Measurements from ENCODE around the gene WBP1.
"Not testable (repeated sequence)": the region's sequence is repeated elsewhere in the genome, so short reads cannot be mapped to it uniquely, and the experiment has no call there.

The WBP1 gene

DNA sequence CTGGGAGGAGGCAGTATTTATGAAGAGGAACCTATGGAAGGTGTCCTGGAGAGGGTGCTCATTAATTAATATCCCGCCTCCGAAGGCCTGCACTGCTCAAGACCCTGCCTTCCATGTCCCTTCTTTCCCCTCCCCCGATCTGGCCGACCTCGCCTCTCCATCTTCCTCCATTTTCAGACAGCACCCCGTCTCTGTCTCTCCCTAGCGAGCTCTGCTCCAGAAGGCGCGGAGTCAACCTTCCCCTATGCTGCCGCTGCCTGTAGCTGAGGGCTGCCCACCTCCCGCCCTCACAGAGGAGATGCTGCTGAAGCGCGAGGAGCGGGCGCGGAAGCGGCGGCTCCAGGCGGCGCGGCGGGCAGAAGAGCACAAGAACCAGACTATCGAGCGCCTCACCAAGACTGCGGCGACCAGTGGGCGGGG, 1.1 kb upstream of the WBP1 start:
- peak; percentile 30 for DNase-seq

DNA sequence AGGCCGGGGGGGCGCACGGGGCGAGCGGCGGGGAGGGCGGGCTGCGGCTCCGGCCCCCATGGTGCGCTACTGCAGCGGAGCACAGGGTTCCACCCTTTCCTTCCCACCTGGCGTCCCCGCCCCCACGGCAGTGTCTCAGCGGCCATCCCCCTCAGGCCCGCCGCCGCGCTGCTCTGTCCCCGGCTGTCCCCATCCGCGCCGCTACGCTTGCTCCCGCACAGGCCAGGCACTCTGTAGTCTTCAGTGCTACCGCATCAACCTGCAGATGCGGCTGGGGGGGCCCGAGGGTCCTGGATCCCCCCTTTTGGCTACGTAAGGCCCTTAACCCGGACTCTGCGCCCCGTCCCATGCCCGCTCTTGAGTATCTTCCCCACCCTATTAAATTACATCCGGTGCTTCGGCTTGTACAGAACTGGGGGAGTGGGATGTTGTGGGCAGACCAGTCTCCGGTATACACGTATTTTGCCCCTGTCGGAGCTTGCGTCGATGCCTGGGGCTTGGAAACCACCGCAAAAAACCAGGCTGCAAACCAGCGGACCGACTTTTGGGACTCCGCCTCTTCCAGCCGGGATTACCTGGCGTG, 598 bp upstream of the WBP1 start:
- no peak for DNase-seq

- DNase-seq = no peak
Measured at GRCh38 chr2:74458938-74459363, 713 bp downstream of the WBP1 start.

- DNase-seq = not testable (repeated sequence)
Measured at GRCh38 chr2:74459503-74460118, 1.4 kb downstream of the WBP1 start.

DNA sequence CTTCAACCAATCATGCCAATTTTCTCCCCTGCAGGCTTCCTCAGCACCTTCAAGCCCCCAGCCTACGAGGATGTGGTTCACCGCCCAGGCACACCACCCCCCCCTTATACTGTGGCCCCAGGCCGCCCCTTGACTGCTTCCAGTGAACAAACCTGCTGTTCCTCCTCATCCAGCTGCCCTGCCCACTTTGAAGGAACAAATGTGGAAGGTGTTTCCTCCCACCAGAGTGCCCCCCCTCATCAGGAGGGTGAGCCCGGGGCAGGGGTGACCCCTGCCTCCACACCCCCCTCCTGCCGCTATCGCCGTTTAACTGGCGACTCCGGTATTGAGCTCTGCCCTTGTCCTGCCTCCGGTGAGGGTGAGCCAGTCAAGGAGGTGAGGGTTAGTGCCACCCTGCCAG, 1.9 kb downstream of the WBP1 start:
- not testable (repeated sequence) for DNase-seq

DNA sequence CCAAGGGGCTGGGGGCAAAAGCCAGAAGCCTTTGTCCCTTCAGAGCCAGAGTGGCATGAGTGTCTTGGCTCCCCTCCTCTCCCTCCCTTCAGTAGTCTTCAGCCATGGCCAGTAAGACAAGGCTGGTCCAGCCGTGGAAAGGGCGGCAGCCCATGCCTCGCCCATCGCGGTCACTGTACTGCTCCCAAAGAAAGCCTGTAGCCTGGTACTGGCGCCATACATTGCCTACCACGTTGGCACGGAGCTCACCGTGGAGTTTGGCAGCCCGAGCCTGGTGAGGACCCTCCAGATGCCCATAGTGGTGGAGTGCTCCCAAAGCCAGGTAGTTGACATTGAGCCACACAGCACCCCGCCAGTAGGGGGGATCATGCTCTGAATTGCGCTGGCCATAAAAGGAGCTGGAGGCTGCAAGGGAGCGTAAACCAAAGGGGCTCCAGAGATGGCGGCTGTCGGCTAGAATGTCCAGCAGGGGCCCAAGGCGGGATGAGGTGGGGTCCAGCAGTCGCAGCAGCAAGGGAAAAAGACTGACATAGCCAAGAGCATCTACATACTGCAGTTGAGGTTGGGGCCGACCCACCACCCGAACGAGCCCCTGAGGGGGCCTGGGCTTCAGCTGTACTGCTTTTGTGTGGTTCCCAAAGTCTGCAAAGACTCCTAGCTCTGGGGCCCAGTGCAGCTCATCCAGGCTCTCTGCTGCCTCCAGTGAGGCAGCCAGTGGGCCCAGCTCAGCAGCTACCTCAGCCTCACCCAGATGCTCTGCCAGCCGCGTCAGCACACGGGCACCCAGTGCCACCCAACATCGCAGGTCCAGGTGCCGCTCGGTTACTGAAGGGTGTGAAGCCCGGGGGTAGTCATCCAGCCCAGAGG, 3.2 kb downstream of the WBP1 start:
- DNase-seq = no peak

DNA sequence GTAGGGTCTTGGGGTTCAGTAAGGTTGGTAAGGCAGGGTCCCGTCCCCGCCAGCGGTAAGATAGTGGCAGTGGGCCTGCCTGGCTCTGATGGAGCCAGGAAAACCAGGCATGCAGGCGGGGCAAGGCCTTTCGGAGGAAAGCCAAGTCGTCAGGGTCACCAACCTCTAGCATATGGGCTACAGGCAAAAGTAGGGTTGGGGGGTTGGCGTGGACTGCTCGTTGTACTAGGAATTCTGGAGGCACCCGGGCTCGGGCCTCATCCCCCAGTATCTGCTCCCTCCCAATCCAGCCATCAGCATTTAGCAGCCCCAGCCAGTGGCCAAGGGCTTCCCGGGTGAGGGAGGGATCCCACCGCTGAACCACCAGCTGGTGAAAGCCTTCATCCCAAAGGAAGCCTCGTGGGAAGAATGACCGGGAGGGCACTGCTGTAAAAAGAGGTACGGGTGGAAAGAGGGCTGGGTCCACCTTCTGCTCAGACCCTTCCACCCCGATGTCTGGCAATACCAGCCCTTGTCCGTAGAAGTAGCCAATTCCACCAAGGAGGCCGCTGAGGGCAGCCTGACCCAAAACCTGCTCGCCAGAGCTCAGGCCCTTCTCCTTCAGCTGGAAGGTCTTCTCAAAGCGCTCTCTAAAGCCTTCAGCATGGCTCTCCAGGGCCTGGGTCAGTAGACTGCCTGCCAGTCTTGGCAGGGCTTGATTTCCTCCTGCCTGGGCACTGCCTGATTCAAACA, 4.0 kb downstream of the WBP1 start:
- DNase-seq = no peak

GRCh38 chr2:74462786-74463105, 4.5 kb downstream of the WBP1 start:
- DNase-seq = no peak

GRCh38 chr2:74464406-74464805, 6.2 kb downstream of the WBP1 start:
- DNase-seq = no peak

DNA sequence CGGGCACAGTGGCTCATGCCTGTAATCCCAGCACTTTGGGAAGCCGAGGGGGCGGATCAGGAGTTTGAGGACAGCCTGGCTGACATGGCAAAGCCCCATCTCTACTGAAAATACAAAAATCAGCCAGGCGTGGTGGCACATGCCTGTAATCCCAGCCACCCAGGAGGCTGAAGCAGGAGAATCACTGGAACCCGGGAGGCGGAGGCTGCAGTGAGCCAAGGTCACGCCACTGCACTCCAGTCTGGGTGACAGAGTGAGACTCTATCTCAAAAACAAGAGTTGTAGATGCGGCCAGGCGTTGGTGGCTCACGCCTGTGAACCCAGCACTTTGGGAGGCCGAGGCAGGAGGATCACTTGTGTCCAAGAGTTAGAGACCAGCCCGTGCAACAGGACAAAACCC, 12.5 kb downstream of the WBP1 start:
- DNase-seq = not testable (repeated sequence)

DNA sequence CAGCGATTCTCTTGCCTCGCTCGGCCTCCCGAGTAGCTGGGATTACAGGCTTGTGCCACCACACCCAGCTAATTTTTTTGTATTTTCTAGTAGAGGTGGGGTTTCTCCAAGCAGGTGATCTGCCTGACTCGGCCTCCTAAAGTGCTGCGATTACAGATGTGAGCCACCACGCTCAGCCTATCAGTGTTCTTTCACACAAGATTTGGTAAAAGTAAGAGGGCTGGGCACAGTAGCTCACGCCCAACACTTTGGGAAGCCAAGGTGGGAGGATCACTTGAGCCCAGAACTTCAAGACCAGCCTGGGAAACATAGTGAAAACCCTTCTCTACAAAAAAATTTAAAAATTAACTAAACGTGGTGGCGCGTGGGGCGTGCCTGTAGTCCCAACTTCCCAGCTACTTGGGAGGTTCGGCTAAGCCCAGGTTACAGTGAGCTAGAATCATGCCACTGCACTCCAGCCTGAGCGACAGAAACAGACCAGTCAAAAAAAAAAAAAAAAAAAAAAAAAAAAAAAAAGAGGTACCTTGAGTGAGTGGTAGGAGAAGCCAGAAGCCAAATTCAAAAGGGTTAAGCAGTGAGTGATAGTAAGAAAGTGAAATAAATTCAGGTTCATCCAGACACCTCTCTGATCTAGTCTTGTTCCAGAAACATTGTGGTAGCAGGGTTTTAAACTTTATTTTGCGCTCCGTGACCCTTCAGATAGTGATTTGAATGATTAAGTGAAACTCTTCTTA, 13.3 kb downstream of the WBP1 start:
- DNase-seq = no peak

DNA sequence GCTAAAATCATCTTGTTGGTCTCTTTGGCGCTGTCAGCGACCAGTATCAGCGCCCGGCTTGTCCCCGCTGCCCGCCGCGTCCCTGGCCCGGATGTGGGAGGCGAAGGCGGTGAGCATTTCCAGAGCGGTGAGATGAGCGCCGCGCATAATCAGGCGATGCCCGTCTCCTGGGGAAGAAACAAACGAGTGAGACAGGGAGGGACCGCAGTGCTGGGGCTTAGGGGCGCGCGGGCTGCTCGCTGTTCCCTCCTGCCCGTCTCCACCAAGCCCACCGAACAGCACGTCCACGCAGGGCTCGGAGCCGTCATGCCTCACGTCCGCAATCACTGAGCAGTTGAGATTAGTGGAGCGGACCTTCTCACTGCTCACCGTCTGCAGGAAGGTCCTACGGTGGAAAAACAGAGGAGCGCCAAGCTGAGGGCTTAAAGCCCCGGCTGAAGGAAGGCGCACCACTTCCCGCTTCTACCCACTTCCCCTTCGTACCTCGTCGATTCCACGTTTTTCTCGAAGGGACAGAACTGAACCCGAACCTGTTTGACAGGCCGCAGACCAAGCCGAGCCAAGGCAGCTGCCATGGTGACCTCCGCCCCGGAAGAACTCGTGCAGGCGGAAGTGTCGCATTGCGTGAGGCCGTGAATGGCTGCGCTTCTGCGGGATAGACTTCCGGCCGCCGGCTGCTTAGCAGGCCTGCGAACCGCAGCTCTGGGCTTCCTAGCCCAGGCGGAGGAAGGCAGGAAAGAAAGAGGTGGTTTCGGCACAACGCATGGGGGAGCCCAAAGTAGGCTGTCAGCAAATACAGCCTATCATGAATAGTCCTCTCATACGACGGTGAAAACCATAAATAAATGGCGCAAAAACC, 14.1 kb downstream of the WBP1 start, which contains the start of gene MRPL53:
MRPL53 (minus strand) TSS at position 595 of the 859 bp plus-strand sequence; CDS start at position 575, 20 bp downstream.
- peak; percentile 86 for DNase-seq

DNA sequence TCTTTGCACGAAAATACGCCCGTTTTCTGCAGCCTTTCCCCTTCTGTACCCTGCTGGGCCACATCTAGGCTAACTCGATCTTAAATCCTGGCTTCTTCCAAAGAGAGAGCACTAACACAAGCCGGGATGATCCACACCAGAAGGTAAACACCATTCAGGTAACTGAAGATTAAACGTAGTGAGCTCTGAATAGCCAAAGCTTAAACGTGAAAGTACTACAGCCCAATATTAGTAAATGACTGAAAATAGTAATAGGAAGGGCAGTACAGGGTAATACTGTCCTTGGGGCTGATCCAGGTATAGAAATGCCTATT, 14.7 kb downstream of the WBP1 start:
- no peak for DNase-seq

GRCh38 chr2:74474481-74474880, 16.2 kb downstream of the WBP1 start:
- DNase-seq = no peak

DNA sequence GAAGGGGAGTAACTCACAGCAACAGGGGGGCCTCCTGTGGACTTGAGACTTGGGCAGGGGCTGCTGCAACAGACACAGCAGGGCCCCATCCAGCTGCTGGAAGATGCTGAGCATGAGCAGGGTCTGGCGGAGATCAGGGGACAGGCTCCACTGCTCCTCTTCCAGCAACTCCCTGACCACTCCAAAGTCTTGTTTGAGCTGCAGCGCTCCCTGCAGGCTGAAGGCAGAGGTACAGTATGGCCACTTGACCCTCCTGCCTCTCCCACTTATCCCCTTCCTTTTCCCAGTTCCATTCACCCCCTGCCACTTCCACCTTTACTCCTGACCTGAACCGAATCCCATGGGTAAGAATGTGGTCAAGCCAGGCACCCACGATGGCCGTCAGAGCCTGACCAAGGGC, 16.7 kb downstream of the WBP1 start:
- DNase-seq = no peak

GRCh38 chr2:74481431-74481830, 23.2 kb downstream of the WBP1 start:
- DNase-seq = no peak

- DNase-seq = peak; percentile 43
Measured at GRCh38 chr2:74481961-74482800, 23.9 kb downstream of the WBP1 start.

DNA sequence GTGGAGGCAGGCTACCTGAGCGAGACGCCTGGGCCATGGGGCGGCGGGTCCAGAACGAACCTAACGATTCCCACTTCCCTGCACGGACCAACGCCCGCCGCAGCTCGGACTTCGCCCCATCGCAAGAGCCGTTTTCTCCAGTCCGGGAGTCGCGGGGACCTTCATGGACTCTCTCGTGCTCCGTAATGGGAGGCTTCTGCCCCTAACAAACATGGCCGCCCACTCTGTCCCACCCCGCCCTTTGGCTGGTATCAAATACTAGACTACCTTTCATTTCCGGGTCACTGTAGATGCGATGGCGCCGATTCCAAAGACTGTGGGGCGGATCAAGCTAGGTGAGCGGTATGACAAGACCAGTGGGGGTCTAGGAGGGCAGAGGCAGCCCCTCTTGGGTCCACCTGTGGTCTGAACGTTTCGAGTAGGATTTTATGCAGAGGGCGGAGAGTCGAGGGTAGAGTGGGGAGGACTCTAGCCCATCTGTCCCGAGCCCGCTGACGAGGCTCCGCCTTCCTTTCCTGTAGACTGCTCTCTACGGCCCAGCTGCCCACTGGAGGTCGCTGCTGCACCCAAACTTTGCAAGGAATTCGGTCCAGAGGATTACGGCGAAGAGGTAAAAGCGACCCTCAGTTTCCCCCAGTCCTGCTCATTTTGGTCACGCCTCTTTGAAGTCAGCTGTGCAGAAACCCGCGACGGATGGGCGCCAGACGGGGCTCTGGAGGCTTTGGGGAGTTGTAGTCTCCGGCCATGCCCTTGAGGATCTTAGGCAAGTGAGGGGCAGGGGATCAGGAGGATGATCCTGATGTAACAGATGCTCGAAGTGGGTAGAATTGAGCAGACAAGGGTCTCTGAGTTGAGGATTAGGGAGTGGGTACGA, 24.8 kb downstream of the WBP1 start, which contains the start of the genes CCDC142 and TTC31:
CCDC142 (minus strand) TSS at position 198 of the 874 bp plus-strand sequence; CDS start at position 37, 161 bp downstream.
TTC31 (plus strand) TSS at position 281 of the 874 bp plus-strand sequence; CDS start at position 296, 15 bp downstream.
- peak; percentile 96 for DNase-seq

GRCh38 chr2:74483675-74484164, 25.5 kb downstream of the WBP1 start:
- DNase-seq = not testable (repeated sequence)
